ENCODE data around the gene BICDL2.
A peak's percentile ranks its signal among the peaks of the same experiment; 100 is the strongest.

BICDL2 gene

DNA sequence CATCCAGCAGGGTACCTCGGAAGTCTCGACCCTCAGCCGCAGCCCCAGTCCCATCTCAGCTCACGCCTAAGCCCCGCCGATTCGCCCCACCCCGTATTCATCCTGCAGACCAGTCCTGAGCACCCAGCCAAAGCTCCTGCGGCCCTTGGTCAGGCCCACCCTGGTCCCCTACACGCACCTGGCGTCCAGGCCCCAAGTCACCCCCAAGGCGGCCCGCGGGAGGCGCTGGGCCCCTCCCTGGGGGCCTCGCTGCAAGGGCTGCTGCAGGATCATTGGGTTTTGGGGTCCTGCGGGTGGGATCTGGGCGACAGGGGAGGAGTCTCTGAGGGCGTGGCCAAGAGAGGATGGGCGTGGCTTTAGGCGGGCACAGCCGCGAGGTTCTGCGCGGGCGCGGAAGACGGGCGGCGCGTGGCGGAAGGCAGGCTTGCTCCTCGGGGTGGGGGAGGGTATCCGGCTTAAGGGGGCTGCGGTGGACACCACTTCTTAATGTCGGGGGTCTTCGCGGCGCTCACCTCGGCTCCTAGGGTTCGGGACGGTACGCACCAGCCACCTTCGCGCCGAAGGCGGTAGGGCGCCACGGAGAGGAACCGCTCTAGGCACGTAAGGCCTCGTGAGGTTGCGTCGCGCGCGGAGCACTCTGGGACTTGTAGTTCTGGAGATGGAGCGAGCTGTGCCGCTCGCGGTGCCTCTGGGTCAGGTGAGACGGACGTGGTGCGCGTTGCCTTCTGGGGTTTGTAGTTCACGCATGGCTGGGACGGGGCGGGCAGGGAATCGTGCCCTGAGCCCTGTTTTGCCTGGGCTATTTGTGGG lies 12.9 kb downstream of the BICDL2 start, which contains the start of the genes HCFC1R1 and THOC6:
Gene HCFC1R1, minus strand, starts transcription at position 274 of the 810 bp plus-strand sequence. Its CDS starts 1 bp downstream, at position 273.
Gene THOC6, plus strand, starts transcription at position 367 of the 810 bp plus-strand sequence. Its CDS starts 292 bp downstream, at position 659.
- peak; percentile 96 for DNase-seq (ENCODE audit: low read depth)

GRCh38 chr16:3023415-3023668 lies 13.4 kb downstream of the BICDL2 start:
- DNase-seq (ENCODE audit: low read depth) = peak; percentile 72

GRCh38 chr16:3022684-3023414 lies 13.9 kb downstream of the BICDL2 start:
- DNase-seq (ENCODE audit: low read depth) = peak; percentile 34

- DNase-seq (ENCODE audit: low read depth) = peak; percentile 94
Observed at GRCh38 chr16:3022208-3022683, 14.5 kb downstream of the BICDL2 start.

- peak; percentile 89 for DNase-seq (ENCODE audit: low read depth)
Observed at GRCh38 chr16:3021449-3022207, 15.1 kb downstream of the BICDL2 start.

GRCh38 chr16:3020604-3021448 lies 15.9 kb downstream of the BICDL2 start:
- DNase-seq (ENCODE audit: low read depth) = peak; percentile 80

DNA sequence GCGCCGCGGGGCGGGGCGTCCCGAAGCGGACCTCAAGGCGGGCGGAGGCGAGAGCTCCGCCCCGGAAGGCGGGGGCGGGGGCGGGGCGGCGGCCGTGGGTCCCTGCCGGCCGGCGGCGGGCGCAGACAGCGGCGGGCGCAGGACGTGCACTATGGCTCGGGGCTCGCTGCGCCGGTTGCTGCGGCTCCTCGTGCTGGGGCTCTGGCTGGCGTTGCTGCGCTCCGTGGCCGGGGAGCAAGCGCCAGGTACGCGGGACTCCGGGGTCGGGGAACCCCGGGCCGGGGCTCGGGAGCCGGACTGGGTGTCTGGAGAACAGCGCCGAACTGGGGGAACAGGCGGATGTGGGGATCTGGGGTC lies 16.5 kb downstream of the BICDL2 start, which contains the start of gene TNFRSF12A:
Gene TNFRSF12A, plus strand, starts transcription at position 122 of the 357 bp plus-strand sequence. Its CDS starts 30 bp downstream, at position 152.
- peak; percentile 35 for DNase-seq (ENCODE audit: low read depth)

- DNase-seq (ENCODE audit: low read depth) = no peak
Observed at GRCh38 chr16:3019594-3020246, 17.0 kb downstream of the BICDL2 start.

DNA sequence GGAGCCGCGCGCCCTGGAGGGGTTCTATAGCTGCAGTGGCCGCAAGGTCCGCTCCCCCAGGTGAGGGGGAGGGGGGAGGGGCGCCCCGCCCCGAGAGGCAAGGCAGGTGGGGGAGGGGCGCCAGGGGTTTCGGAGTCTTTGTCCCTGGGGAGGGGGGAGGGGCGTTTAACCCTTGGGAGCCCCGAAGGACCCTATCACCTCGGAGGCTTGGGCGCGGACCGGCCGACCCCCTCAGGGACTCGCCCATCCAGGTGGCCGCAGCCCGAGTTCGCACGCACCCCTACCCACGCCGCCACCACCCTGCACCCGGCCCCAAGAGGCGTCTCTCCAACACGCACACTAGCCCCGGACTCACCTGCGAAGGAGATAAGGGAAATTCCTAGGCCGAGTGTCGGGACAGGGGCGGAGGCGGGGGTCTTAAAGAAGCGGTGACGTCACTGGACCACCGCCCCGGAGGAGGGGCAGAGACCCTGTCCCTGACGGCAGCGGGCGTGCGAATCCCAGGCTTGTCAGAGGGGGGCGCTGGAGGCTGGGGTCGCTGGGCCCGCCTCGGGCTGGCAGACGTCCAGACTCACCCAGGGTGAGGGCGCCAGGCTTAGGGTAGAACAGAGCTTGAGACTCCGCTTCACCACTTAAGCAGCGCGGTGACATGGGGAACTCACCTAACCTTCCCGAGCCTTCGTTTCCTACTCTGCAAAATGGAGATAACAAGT lies 18.8 kb downstream of the BICDL2 start, which contains the start of gene CLDN6:
Gene CLDN6, minus strand, starts transcription at position 390 of the 713 bp plus-strand sequence. CDS start 2,162 bp downstream, outside the sequence.
- DNase-seq (ENCODE audit: low read depth) = no peak

- no peak for DNase-seq (ENCODE audit: low read depth)
Observed at GRCh38 chr16:3017344-3017743, 19.4 kb downstream of the BICDL2 start.

GRCh38 chr16:3015865-3016521 lies 20.8 kb downstream of the BICDL2 start:
- DNase-seq (ENCODE audit: low read depth) = no peak

GRCh38 chr16:3014971-3015370 lies 21.8 kb downstream of the BICDL2 start:
- DNase-seq (ENCODE audit: low read depth) = no peak

- DNase-seq (ENCODE audit: low read depth) = no peak
Observed at GRCh38 chr16:3013998-3014690, 22.6 kb downstream of the BICDL2 start.

DNA sequence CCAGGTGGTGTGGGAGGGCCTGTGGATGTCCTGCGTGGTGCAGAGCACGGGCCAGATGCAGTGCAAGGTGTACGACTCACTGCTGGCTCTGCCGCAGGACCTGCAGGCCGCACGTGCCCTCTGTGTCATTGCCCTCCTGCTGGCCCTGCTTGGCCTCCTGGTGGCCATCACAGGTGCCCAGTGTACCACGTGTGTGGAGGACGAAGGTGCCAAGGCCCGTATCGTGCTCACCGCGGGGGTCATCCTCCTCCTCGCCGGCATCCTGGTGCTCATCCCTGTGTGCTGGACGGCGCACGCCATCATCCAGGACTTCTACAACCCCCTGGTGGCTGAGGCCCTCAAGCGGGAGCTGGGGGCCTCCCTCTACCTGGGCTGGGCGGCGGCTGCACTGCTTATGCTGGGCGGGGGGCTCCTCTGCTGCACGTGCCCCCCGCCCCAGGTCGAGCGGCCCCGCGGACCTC lies 23.2 kb downstream of the BICDL2 start:
- no peak for DNase-seq (ENCODE audit: low read depth)

GRCh38 chr16:3012828-3013420 lies 23.8 kb downstream of the BICDL2 start, which contains the start of gene CLDN9:
CLDN9 (plus strand) TSS chr16:3012923; CDS start chr16:3013363, 440 bp downstream.
- no peak for DNase-seq (ENCODE audit: low read depth)

- DNase-seq (ENCODE audit: low read depth) = no peak
Observed at GRCh38 chr16:3012246-3012645, 24.5 kb downstream of the BICDL2 start.

DNA sequence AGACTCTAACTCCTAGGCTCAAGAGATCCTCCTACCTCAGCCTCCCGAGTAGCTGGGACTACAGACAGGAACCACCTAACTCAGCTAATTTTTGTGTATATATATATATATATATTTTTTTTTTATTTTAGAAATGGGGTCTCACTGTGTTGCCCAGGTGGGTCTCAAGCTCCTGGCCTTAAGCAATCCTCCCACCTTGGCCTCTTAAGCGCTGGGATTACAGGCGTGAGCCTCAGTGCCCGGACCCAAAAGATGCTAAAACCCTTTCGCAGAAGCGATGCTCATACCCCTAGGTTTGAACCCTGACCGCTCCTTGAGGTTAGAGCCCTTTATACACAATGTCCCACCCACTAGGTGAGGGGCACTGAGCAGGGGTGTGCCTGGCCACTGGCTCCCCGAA lies 26.2 kb downstream of the BICDL2 start:
- DNase-seq (ENCODE audit: low read depth) = no peak

Measured in fibroblast of the conjunctiva (primary cell).